Effector CD8-positive, alpha-beta T cell (primary cell): ENCODE data around the gene HCN1.

Experiments
- DNase-seq: peaks from one replicate; lab custom pipeline; 2025; lab: John Stamatoyannopoulos, UW

HCN1 gene

GRCh38 chr5:45288746-45289145, 407.4 kb downstream of the HCN1 start:
- DNase-seq = no peak

GRCh38 chr5:45284436-45284835, 411.7 kb downstream of the HCN1 start:
- DNase-seq = no peak

GRCh38 chr5:45281081-45281480, 415.1 kb downstream of the HCN1 start:
- DNase-seq = no peak

GRCh38 chr5:45279109-45279508, 417.1 kb downstream of the HCN1 start:
- no peak for DNase-seq

GRCh38 chr5:45277860-45278259, 418.3 kb downstream of the HCN1 start:
- no peak for DNase-seq

- no peak for DNase-seq
These were observed 421.9 kb downstream of the HCN1 start for GRCh38 chr5:45274241-45274640.

- no peak for DNase-seq
These were observed 424.6 kb downstream of the HCN1 start for GRCh38 chr5:45271626-45272025.

GRCh38 chr5:45264447-45264846, 431.7 kb downstream of the HCN1 start:
- DNase-seq = no peak

GRCh38 chr5:45262061-45262590, 434.1 kb downstream of the HCN1 start:
- no peak for DNase-seq

- DNase-seq = no peak
These were observed 435.1 kb downstream of the HCN1 start for GRCh38 chr5:45261125-45261524.

GRCh38 chr5:45260292-45260691, 435.9 kb downstream of the HCN1 start:
- DNase-seq = no peak

- no peak for DNase-seq
These were observed 443.2 kb downstream of the HCN1 start for GRCh38 chr5:45252978-45253377.

- DNase-seq = no peak
These were observed 443.6 kb downstream of the HCN1 start for GRCh38 chr5:45252541-45252940.

GRCh38 chr5:45225571-45226031, 470.6 kb downstream of the HCN1 start:
- DNase-seq = no peak

GRCh38 chr5:45205403-45205961, 490.7 kb downstream of the HCN1 start:
- no peak for DNase-seq
